H9 (cell line): ENCODE results near the gene TBXAS1. TPM values are rescaled to one million over a fixed set of nuclear protein-coding genes. Genes with fewer than 3 reads are reported as not detected.

Source experiments
- DNase-seq: peaks from one replicate; pipeline ENCODE4 v3.0.0-alpha.2; 2017
- H2AFZ ChIP-seq: one replicate; pipeline ENCODE4 v1.6.1; 2013; ENCODE audit warnings: mild to moderate bottlenecking, low read length, control low read depth, moderate library complexity
- H2AK5ac ChIP-seq: 2 replicates; pipeline ENCODE4 v1.6.1; 2013; ENCODE audit warnings: low read length, control low read depth, mixed read lengths; ENCODE audit not compliant: insufficient read length
- H2BK120ac ChIP-seq: one replicate; pipeline ENCODE4 v1.6.1; 2013; ENCODE audit warnings: low read depth, mild to moderate bottlenecking, low read length, control low read depth, inconsistent platforms; ENCODE audit not compliant: poor library complexity, severe bottlenecking
- H2BK12ac ChIP-seq: 2 replicates; pipeline ENCODE4 v1.6.1; 2013; ENCODE audit warnings: low read length, control low read depth, mixed read lengths, low read depth; ENCODE audit not compliant: insufficient read length
- H2BK15ac ChIP-seq: 2 replicates; pipeline ENCODE4 v1.6.1; 2013; ENCODE audit warnings: low read depth, low read length, control low read depth
- H2BK20ac ChIP-seq: one replicate; pipeline ENCODE4 v1.6.1; 2013; ENCODE audit warnings: low read depth, mild to moderate bottlenecking, low read length, control low read depth, inconsistent platforms; ENCODE audit not compliant: poor library complexity, severe bottlenecking
- H2BK5ac ChIP-seq: 2 replicates; pipeline ENCODE4 v1.6.1; 2013; ENCODE audit warnings: low read length, control low read depth, mixed read lengths; ENCODE audit not compliant: insufficient read length
- H3K14ac ChIP-seq: 2 replicates; pipeline ENCODE4 v1.6.1; 2013; ENCODE audit warnings: low read length, control low read depth; ENCODE audit not compliant: insufficient read depth
- H3K18ac ChIP-seq: 2 replicates; pipeline ENCODE4 v1.6.1; 2013; ENCODE audit warnings: low read depth, mild to moderate bottlenecking, mixed read lengths, low read length, control low read depth; ENCODE audit not compliant: insufficient read length
- H3K23ac ChIP-seq: 2 replicates; pipeline ENCODE4 v1.6.1; 2013; ENCODE audit warnings: low read length, control low read depth, mixed read lengths, low read depth; ENCODE audit not compliant: insufficient read length
- H3K23me2 ChIP-seq: 2 replicates; pipeline ENCODE4 v1.6.1; 2013; ENCODE audit warnings: low read depth, mild to moderate bottlenecking, mixed read lengths, low read length, control low read depth; ENCODE audit not compliant: insufficient read length, poor library complexity, severe bottlenecking
- H3K27ac ChIP-seq: 2 replicates; pipeline ENCODE4 v1.5.1; 2013; ENCODE audit warnings: low read length, control low read depth, mixed read lengths, low read depth; ENCODE audit not compliant: insufficient read length
- H3K27me3 ChIP-seq: 2 replicates; pipeline ENCODE4 v1.6.1; 2013; ENCODE audit warnings: low read length, control low read depth, inconsistent platforms; ENCODE audit not compliant: insufficient read depth
- H3K4ac ChIP-seq: 2 replicates; pipeline ENCODE4 v1.6.1; 2013; ENCODE audit warnings: low read depth, mild to moderate bottlenecking, control low read depth, inconsistent platforms, low read length, moderate library complexity
- H3K4me1 ChIP-seq: 2 replicates; pipeline ENCODE4 v1.6.1; 2013; ENCODE audit warnings: low read length, control low read depth, inconsistent platforms; ENCODE audit not compliant: insufficient read depth
- H3K4me2 ChIP-seq: 2 replicates; pipeline ENCODE4 v1.6.1; 2013; ENCODE audit warnings: low read length, control low read depth, mixed read lengths; ENCODE audit not compliant: insufficient read length, insufficient read depth
- H3K56ac ChIP-seq: 2 replicates; pipeline ENCODE4 v1.6.1; 2013; ENCODE audit warnings: low read depth, mild to moderate bottlenecking, mixed read lengths, low read length, control low read depth; ENCODE audit not compliant: insufficient read length
- H3K79me1 ChIP-seq: 2 replicates; pipeline ENCODE4 v1.6.1; 2013; ENCODE audit warnings: low read depth, mild to moderate bottlenecking, moderate library complexity, low read length, control low read depth, inconsistent platforms; ENCODE audit not compliant: insufficient read depth, poor library complexity, severe bottlenecking
- H3K79me2 ChIP-seq: 2 replicates; pipeline ENCODE4 v1.6.1; 2013; ENCODE audit warnings: low read length, control low read depth, inconsistent platforms; ENCODE audit not compliant: insufficient read depth
- H3K9ac ChIP-seq: 2 replicates; pipeline ENCODE4 v1.6.1; 2013; ENCODE audit warnings: low read length, control low read depth, mixed read lengths; ENCODE audit not compliant: insufficient read length; ENCODE audit errors: extremely low read depth
- H3K9me3 ChIP-seq: one replicate; pipeline ENCODE4 v1.6.1; 2013; ENCODE audit warnings: low read depth, low read length, inconsistent platforms; ENCODE audit not compliant: control insufficient read depth
- H3T11ph ChIP-seq: one replicate; pipeline ENCODE4 v1.6.1; 2013; ENCODE audit warnings: mild to moderate bottlenecking, low read length, control low read depth, inconsistent platforms
- H4K20me1 ChIP-seq: one replicate; pipeline ENCODE4 v1.6.1; 2013; ENCODE audit not compliant: control insufficient read depth, insufficient read length, insufficient read depth
- H4K5ac ChIP-seq: 2 replicates; pipeline ENCODE4 v1.6.1; 2013; ENCODE audit warnings: low read depth, mild to moderate bottlenecking, mixed read lengths, low read length, control low read depth; ENCODE audit not compliant: insufficient read length
- H4K8ac ChIP-seq: replicated peaks from 2 replicates; pipeline ENCODE4 v1.6.1; 2013; ENCODE audit warnings: low read length, control low read depth, mixed read lengths, low read depth; ENCODE audit not compliant: insufficient read length
- H4K91ac ChIP-seq: 2 replicates; pipeline ENCODE4 v1.6.1; 2013; ENCODE audit warnings: low read depth, mild to moderate bottlenecking, moderate library complexity, mixed read lengths, low read length, control low read depth; ENCODE audit not compliant: insufficient read length
- H3K27ac Mint-ChIP-seq, 3 experiments: 2 replicates in 2 of 3; 3 replicates in 1 of 3; pipeline ENCODE4 v1.8.0; 2020 to 2021; ENCODE audit warnings: mixed read lengths in 3 of 3, mild to moderate bottlenecking in 1 of 3, moderate library complexity in 1 of 3
- H3K27me3 Mint-ChIP-seq: 2 replicates; pipeline ENCODE4 v1.8.0; 2021; ENCODE audit warnings: low read depth, mild to moderate bottlenecking, moderate library complexity, mixed read lengths
- H3K36me3 Mint-ChIP-seq, 3 experiments: 2 replicates in 2 of 3; 3 replicates in 1 of 3; pipeline ENCODE4 v1.8.0; 2020 to 2021; ENCODE audit warnings: low read depth in 3 of 3, mixed read lengths in 3 of 3; ENCODE audit not compliant: insufficient read depth in 1 of 3
- H3K4me1 Mint-ChIP-seq, 2 experiments: 2 replicates each; pipeline ENCODE4 v1.8.0; 2020; ENCODE audit warnings: mixed read lengths in 2 of 2
- H3K4me3 Mint-ChIP-seq, 2 experiments: 2 replicates in 1 of 2; 3 replicates in 1 of 2; pipeline ENCODE4 v1.8.0; 2020 to 2021; ENCODE audit warnings: mild to moderate bottlenecking in 2 of 2, mixed read lengths in 2 of 2, moderate library complexity in 1 of 2
- H3K9me3 Mint-ChIP-seq, 2 experiments: 2 replicates in 1 of 2; 3 replicates in 1 of 2; pipeline ENCODE4 v1.8.0; 2020; ENCODE audit warnings: mild to moderate bottlenecking in 2 of 2, mixed read lengths in 2 of 2, moderate library complexity in 1 of 2
- CTCF ChIP-seq: fragments of 200-600 bp; sonication (generic); conservative IDR thresholded peaks from 3 replicates; pipeline ENCODE4 v1.8.0; 2021; ENCODE audit warnings: antibody characterized with exemption, mild to moderate bottlenecking
- WGBS: extraction: QIAGEN DNeasy Blood & Tissue Kit; methylation state at CpG from one replicate; pipeline ENCODE4 v1.1.7; 2013; ENCODE audit warnings: missing lambda C conversion rate, low lambda C conversion rate, mixed read lengths; ENCODE audit not compliant: insufficient read length; ENCODE audit errors: extremely low coverage; 5-methylcytosine and 5-hydroxymethylcytosine counted together
- total RNA-seq: library from RNA; stranded (reverse); gene quantifications from 2 replicates; pipeline ENCODE4 v1.2.1, GENCODE V29; 2021

Gene TBXAS1
- total RNA-seq, 1 experiment from 2014 or later, result 0.39 TPM

DNA sequence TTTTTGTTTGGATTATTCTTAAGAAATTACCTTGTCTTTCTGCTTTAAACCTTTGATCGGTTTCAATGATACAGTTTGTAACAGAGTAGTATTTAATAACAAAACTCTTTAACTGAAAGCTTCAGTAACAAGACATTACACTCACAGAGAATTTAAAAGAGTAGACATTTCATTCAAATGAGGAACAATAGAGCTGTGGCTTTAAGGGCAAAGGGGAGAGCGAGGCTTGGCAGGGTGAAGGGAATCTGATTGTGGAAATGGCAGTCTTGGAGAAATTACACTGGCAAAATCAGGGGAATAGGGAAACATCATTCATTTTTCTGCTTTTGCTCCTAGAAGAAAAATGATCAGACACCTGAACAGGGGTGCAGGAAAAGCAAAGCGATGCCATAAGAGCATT, 46.1 kb upstream of the TBXAS1 start:
- no peak overlapping the region for H2AK5ac ChIP-seq
- H3K9ac ChIP-seq, result no peak overlapping the region
- H3K79me1 ChIP-seq, result no peaks in the 10 kb centered on the region
- no peak overlapping the region for H2AFZ ChIP-seq
- Mint-ChIP-seq H3K4me3 (no peak overlapping the region), H3K9me3 (no peaks in the 10 kb centered on the region; a peak in 2 of 5 replicates), H3K36me3 (no peaks in the 10 kb centered on the region), H3K4me1 (peaks cover 3 to 5% of the 10 kb centered on the region in 2 experiments; a peak in 3 of 4 replicates), H3K27ac (no peak overlapping the region), H3K27me3 (peaks cover 39% of the 10 kb centered on the region)
- H2BK120ac ChIP-seq, result no peak overlapping the region
- H3T11ph ChIP-seq, result no peak overlapping the region
- no peak overlapping the region for H2BK12ac ChIP-seq
- H2BK20ac ChIP-seq, result no peak overlapping the region
- no peak overlapping the region for H3K14ac ChIP-seq
- H4K91ac ChIP-seq, result no peak overlapping the region
- H3K27me3 ChIP-seq, result peaks cover 15% of the 10 kb centered on the region; the same call in 1 of the 2 replicates
- H3K18ac ChIP-seq, result no peak overlapping the region
- H4K5ac ChIP-seq, result no peak overlapping the region
- no peak overlapping the region for H2BK15ac ChIP-seq
- no peak overlapping the region for H3K4me2 ChIP-seq
- H4K8ac ChIP-seq, result no peak overlapping the region
- H3K4ac ChIP-seq, result no peak overlapping the region
- no peak for DNase-seq
- H3K4me1 ChIP-seq, result no peaks in the 10 kb centered on the region; the same call in 1 of the 2 replicates
- WGBS, result no CpG with 5 or more reads among the region's 3 CpGs
- no peak overlapping the region for H3K56ac ChIP-seq
- no peaks in the 10 kb centered on the region for H4K20me1 ChIP-seq
- no peak overlapping the region for H2BK5ac ChIP-seq
- no peaks in the 10 kb centered on the region for H3K9me3 ChIP-seq
- H3K23me2 ChIP-seq, result peaks cover 2% of the 10 kb centered on the region
- no peak overlapping the region for H3K27ac ChIP-seq
- no peaks in the 10 kb centered on the region for H3K79me2 ChIP-seq
- H3K23ac ChIP-seq, result no peak overlapping the region
- no peak for TF ChIP-seq CTCF
